ENCODE results near the gene PRPF40A. TPM values are rescaled to one million over a fixed set of nuclear protein-coding genes. Genes with fewer than 3 reads are reported as not detected.

Gene PRPF40A
- total RNA-seq, 6 experiments from 2014 or later, result 25.1 to 54.3 (median 40.2) TPM

DNA sequence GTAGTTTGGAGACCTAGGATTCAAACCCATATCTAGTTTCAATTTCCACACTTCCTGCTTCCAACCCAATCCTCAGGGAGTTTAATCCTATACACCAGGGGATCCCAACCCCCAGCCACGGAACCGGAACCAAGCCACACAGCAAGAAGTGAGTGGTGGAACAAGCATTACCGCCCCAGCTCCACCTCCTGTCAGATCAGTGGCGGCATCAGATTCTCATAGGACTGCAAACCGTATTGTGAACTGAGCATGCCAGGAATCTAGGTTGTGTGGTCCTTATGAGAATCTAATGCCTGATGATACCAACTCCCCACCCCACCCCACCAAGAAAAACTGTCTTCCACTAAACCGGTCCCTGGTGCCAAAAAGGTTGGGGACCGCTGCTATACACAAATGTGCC lies 52.5 kb downstream of the PRPF40A start:
- DNase-seq (no peak), ATAC-seq (no peak)
- WGBS (ENCODE audit: insufficient coverage, low coverage, low lambda C conversion rate, missing lambda C conversion rate), result 98% methylated on average over 7 of the region's 7 CpGs

DNA sequence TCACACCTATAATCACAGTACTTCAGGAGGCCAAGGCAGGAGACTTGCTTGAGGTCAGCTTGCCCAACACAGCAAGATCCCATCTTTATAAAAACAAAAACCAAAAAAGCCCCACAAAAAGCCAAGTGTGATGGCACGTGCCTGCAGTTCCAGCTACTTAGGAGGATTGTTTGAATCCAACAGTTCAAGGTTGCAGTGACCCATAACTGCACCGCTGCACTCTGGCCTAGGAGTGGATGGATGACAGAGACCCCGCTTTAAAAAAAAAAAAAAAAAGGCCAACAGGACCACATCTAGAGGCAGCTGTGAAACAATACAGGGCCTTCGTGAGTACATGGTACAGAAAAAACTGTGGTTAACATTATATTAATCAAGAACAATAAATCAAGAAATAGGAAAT lies 56.2 kb downstream of the PRPF40A start:
- 100% methylated on average over 2 of the region's 4 CpGs for WGBS (ENCODE audit: insufficient coverage, low coverage, low lambda C conversion rate, missing lambda C conversion rate)
- peaks cover 8 to 83% (median 50%) of the 10 kb centered on the region in 4 donors for H3K36me3 ChIP-seq
- ATAC-seq, result no peak

More for the DNA sequence above, 52.5 kb downstream of the PRPF40A start:
- Histone ChIP-seq H3K27ac (no peak overlapping the region), H3K9me3 (no peaks in the 10 kb centered on the region), H3K27me3 (no peaks in the 10 kb centered on the region), H3K4me1 (no peaks in the 10 kb centered on the region), H3K36me3 (peaks cover 8 to 81% (median 43%) of the 10 kb centered on the region in 4 donors), H3K4me3 (no peak overlapping the region)
- intact Hi-C loops (cut with DNase I), result no loop called here
- TF ChIP-seq, protein P1, sequence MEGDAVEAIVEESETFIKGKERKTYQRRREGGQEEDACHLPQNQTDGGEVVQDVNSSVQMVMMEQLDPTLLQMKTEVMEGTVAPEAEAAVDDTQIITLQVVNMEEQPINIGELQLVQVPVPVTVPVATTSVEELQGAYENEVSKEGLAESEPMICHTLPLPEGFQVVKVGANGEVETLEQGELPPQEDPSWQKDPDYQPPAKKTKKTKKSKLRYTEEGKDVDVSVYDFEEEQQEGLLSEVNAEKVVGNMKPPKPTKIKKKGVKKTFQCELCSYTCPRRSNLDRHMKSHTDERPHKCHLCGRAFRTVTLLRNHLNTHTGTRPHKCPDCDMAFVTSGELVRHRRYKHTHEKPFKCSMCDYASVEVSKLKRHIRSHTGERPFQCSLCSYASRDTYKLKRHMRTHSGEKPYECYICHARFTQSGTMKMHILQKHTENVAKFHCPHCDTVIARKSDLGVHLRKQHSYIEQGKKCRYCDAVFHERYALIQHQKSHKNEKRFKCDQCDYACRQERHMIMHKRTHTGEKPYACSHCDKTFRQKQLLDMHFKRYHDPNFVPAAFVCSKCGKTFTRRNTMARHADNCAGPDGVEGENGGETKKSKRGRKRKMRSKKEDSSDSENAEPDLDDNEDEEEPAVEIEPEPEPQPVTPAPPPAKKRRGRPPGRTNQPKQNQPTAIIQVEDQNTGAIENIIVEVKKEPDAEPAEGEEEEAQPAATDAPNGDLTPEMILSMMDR (IDR thresholded peaks at IDR 0.05), result no peak
- no peak for TF ChIP-seq POLR2A (IDR thresholded peaks at IDR 0.05)

DNA sequence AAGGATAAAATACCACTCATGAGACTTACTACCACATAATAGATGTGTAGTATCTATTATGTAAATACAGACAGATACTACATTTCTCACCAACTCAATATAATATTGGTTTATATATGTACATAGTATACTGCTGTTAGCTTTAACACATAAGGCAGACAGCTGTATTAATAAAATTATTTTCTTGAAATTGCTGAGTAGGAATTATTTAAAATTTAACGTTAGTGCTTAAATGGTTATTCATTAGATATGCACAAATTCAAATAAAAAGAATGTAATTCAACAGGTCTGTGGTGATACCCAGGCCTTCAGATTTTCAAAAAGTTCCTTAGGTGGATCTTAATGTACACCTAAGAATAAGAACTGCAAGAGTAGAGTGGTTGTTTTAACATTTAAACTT lies 59.0 kb downstream of the PRPF40A start:
- 91% methylated on average over 1 of the region's 1 CpG for WGBS (ENCODE audit: insufficient coverage, low coverage, low lambda C conversion rate, missing lambda C conversion rate)
- peaks cover 8 to 83% (median 34%) of the 10 kb centered on the region in 4 donors for H3K36me3 ChIP-seq
- no peak for ATAC-seq

More for the DNA sequence above, 56.2 kb downstream of the PRPF40A start:
- no peaks in the 10 kb centered on the region for H3K9me3 ChIP-seq
- no peaks in the 10 kb centered on the region for H3K4me1 ChIP-seq
- TF ChIP-seq, protein P1 (IDR thresholded peaks at IDR 0.05), result no peak
- no peak for TF ChIP-seq POLR2A (IDR thresholded peaks at IDR 0.05)
- H3K27me3 ChIP-seq, result no peaks in the 10 kb centered on the region
- H3K4me3 ChIP-seq, result no peak overlapping the region
- no peak for DNase-seq
- H3K27ac ChIP-seq, result no peak overlapping the region
- intact Hi-C loops (cut with DNase I), result no loop called here

DNA sequence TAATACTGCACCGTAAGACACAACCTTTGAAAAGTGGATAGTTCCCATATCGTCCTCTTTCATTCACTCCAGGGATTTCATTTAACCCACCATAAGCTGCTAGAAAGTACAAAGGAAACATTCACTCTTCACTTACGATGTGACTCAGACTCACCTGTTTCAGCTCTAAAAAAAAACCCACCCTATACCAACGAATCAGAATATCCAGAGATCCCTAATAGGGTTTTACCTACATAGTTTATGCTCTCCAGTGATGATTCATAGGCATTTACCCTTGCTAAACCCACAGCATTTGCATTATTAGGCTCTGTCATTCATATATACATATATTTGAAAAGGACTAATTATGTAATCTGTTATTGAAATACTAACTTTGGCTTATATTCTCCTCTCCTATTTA lies 60.2 kb downstream of the PRPF40A start:
- no peak for TF ChIP-seq POLR2A (IDR thresholded peaks at IDR 0.05)
- TF ChIP-seq, protein P1 (IDR thresholded peaks at IDR 0.05), result no peak
- H3K4me3 ChIP-seq, result no peak overlapping the region
- H3K27ac ChIP-seq, result no peak overlapping the region
- H3K36me3 ChIP-seq, result peaks cover 11 to 76% (median 23%) of the 10 kb centered on the region in 4 donors
- H3K9me3 ChIP-seq, result no peaks in the 10 kb centered on the region
- ATAC-seq, result no peak
- no peaks in the 10 kb centered on the region for H3K27me3 ChIP-seq
- no peaks in the 10 kb centered on the region for H3K4me1 ChIP-seq
- WGBS (ENCODE audit: insufficient coverage, low coverage, low lambda C conversion rate, missing lambda C conversion rate), result 75% methylated on average over 4 of the region's 4 CpGs
- no peak for DNase-seq
- intact Hi-C loops (cut with DNase I), result no loop called here

More for the DNA sequence above, 59.0 kb downstream of the PRPF40A start:
- no peak overlapping the region for H3K27ac ChIP-seq
- no peaks in the 10 kb centered on the region for H3K9me3 ChIP-seq
- TF ChIP-seq, protein P1 (IDR thresholded peaks at IDR 0.05), result no peak
- no peak for TF ChIP-seq POLR2A (IDR thresholded peaks at IDR 0.05)
- H3K4me3 ChIP-seq, result no peak overlapping the region
- no peaks in the 10 kb centered on the region for H3K4me1 ChIP-seq
- DNase-seq, result no peak
- H3K27me3 ChIP-seq, result no peaks in the 10 kb centered on the region
- intact Hi-C loops (cut with DNase I), result no loop called here

DNA sequence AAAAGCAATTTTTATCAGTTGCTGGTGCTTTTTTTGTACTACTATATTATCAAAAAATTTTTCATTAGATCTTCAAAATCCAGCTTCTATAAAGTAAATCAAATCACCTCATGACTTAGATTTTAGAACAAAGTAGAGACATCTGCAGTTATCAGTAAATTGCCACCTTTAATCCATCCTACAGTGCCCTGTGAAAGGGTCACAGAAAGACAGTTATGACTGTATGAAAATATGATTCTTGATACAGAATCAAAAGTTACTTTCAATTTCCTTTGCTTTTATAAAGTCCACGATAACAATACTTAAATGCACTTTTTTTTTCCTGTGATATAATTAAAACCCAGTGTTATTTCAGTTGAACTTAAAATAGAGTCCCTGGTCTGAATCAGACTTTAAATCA lies 61.4 kb downstream of the PRPF40A start:
- TF ChIP-seq POLR2A (IDR thresholded peaks at IDR 0.05), result no peak
- TF ChIP-seq, protein P1 (IDR thresholded peaks at IDR 0.05), result no peak
- Histone ChIP-seq H3K27ac (no peak overlapping the region), H3K36me3 (peaks cover 7 to 64% (median 22%) of the 10 kb centered on the region in 4 donors), H3K27me3 (no peaks in the 10 kb centered on the region), H3K9me3 (no peaks in the 10 kb centered on the region), H3K4me3 (no peak overlapping the region), H3K4me1 (no peaks in the 10 kb centered on the region)
- intact Hi-C loops (cut with DNase I), result no loop called here
- DNase-seq (no peak), ATAC-seq (no peak)
- WGBS (ENCODE audit: insufficient coverage, low coverage, low lambda C conversion rate, missing lambda C conversion rate), result 80% methylated on average over 1 of the region's 1 CpG

Measured in right lobe of liver (tissue), 6 donors.